OCI-LY3 (cell line): ENCODE data around the gene FRMD8.

Source experiments
- EZH2phosphoT487 ChIP-seq: fragments of 200-600 bp; shearing (Covaris generic); IDR thresholded peaks from 2 replicates; pipeline ENCODE4 v1.6.1; 2018; ENCODE audit warnings: antibody characterized with exemption, mixed run types, low read depth
- TF ChIP-seq, protein P1 (sequence below): fragments of 200-600, 300-600 bp; sonication (generic); IDR thresholded peaks from 2 replicates; pipeline ENCODE4 v1.5.1; 2014; ENCODE audit warnings: antibody characterized with exemption, low read length, low read depth

DNA sequence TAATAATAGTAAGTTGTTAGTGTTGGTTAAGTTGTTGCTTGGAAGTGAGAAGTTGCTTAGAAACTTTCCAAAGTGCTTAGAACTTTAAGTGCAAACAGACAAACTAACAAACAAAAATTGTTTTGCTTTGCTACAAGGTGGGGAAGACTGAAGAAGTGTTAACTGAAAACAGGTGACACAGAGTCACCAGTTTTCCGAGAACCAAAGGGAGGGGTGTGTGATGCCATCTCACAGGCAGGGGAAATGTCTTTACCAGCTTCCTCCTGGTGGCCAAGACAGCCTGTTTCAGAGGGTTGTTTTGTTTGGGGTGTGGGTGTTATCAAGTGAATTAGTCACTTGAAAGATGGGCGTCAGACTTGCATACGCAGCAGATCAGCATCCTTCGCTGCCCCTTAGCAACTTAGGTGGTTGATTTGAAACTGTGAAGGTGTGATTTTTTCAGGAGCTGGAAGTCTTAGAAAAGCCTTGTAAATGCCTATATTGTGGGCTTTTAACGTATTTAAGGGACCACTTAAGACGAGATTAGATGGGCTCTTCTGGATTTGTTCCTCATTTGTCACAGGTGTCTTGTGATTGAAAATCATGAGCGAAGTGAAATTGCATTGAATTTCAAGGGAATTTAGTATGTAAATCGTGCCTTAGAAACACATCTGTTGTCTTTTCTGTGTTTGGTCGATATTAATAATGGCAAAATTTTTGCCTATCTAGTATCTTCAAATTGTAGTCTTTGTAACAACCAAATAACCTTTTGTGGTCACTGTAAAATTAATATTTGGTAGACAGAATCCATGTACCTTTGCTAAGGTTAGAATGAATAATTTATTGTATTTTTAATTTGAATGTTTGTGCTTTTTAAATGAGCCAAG, 38.9 kb downstream of the FRMD8 start:
- TF ChIP-seq, protein P1, sequence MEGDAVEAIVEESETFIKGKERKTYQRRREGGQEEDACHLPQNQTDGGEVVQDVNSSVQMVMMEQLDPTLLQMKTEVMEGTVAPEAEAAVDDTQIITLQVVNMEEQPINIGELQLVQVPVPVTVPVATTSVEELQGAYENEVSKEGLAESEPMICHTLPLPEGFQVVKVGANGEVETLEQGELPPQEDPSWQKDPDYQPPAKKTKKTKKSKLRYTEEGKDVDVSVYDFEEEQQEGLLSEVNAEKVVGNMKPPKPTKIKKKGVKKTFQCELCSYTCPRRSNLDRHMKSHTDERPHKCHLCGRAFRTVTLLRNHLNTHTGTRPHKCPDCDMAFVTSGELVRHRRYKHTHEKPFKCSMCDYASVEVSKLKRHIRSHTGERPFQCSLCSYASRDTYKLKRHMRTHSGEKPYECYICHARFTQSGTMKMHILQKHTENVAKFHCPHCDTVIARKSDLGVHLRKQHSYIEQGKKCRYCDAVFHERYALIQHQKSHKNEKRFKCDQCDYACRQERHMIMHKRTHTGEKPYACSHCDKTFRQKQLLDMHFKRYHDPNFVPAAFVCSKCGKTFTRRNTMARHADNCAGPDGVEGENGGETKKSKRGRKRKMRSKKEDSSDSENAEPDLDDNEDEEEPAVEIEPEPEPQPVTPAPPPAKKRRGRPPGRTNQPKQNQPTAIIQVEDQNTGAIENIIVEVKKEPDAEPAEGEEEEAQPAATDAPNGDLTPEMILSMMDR = peak; percentile 9; the same call in 1 of the 2 replicates
- no peak for TF ChIP-seq EZH2phosphoT487
